Spinal cord (tissue), 10 donors: ENCODE data around the gene NMU. TPM values are rescaled to one million over a fixed set of nuclear protein-coding genes. Genes with fewer than 3 reads are reported as not detected.
"Not testable (repeated sequence)": the region's sequence is repeated elsewhere in the genome, so short reads cannot be mapped to it uniquely, and the experiment has no call there.

Experiments
- DNase-seq, 6 donors: peaks; one replicate each; pipeline versions ENCODE4 v3.0.0 to v3.0.0-alpha.2; 2013 to 2015; ENCODE audit warnings: low spot score in 6 of 6, low read depth in 4 of 6
- H3K27ac ChIP-seq: one replicate; pipeline ENCODE4 v1.5.1; 2013; ENCODE audit warnings: low read depth, low read length, control low read depth
- H3K27me3 ChIP-seq: one replicate; pipeline ENCODE4 v1.6.1; 2013; ENCODE audit warnings: low read length; ENCODE audit not compliant: control insufficient read depth, insufficient read depth
- H3K36me3 ChIP-seq: one replicate; pipeline ENCODE4 v1.6.1; 2013; ENCODE audit warnings: low read length; ENCODE audit not compliant: control insufficient read depth, insufficient read depth
- H3K4me1 ChIP-seq: one replicate; pipeline ENCODE4 v1.6.1; 2013; ENCODE audit warnings: low read length; ENCODE audit not compliant: control insufficient read depth, insufficient read depth
- H3K4me3 ChIP-seq: one replicate; pipeline ENCODE4 v1.5.1; 2013; ENCODE audit warnings: low read depth, low read length, control low read depth
- H3K9me3 ChIP-seq: one replicate; pipeline ENCODE4 v1.6.1; 2013; ENCODE audit warnings: low read length; ENCODE audit not compliant: control insufficient read depth, insufficient read depth
- WGBS: methylation state at CpG from one replicate; pipeline ENCODE4 v1.1.5; 2013; ENCODE audit warnings: missing lambda C conversion rate; ENCODE audit not compliant: insufficient coverage; 5-methylcytosine and 5-hydroxymethylcytosine counted together
- long read RNA-seq, 4 donors: transcript quantifications; one replicate each; lab custom pipeline, GENCODE V29; 2026
- polyA plus RNA-seq, 2 donors: library from polyadenylated mRNA; unstranded; fragments of 120-200 nt; gene quantifications; one replicate each; pipeline ENCODE4 v1.2.1, GENCODE V29; 2013; ENCODE audit not compliant: insufficient read length in 2 of 2
- total RNA-seq, 2 donors: library from RNA; depleted of rRNA in 1 of 2; stranded (reverse); fragments of 120-200 nt in 1 of 2; fragments of >200 nt in 1 of 2; gene quantifications; one replicate each; pipeline versions ENCODE4 v1.2.3 to v1.2.4, GENCODE V29; 2013 to 2014
- donor health status: healthy.

The NMU gene
- total RNA-seq (1 to 10 TPM; 5.1 to 5.7 TPM), polyA plus RNA-seq (10 to 100 TPM; 10.3 to 11.2 TPM)
- long read RNA-seq, donor 1, partial matches to known transcripts, result 0 of 3 reads
- long read RNA-seq, donor 1, other reads (novel, unspliced or antisense), result 0 of 3 reads
- long read RNA-seq, donor 2, partial matches to known transcripts, result 0 of 1 reads
- long read RNA-seq, donor 2, other reads (novel, unspliced or antisense), result 0 of 1 reads
- long read RNA-seq, donor 3, partial matches to known transcripts, result 0 of 2 reads
- long read RNA-seq, donor 3, other reads (novel, unspliced or antisense), result 0 of 2 reads
- long read RNA-seq, donor 4, partial matches to known transcripts, result 0 of 4 reads
- long read RNA-seq, donor 4, other reads (novel, unspliced or antisense), result 0 of 4 reads

- under 1% methylated on average over 77 of the region's 80 CpGs for WGBS
- H3K4me1 ChIP-seq, result peaks cover 13% of the 10 kb centered on the region
- H3K27me3 ChIP-seq, result peaks cover 19% of the 10 kb centered on the region
- H3K9me3 ChIP-seq, result no peaks in the 10 kb centered on the region
- DNase-seq, result peak in 2 of 6 donors; percentile 59 to 67
- no peaks in the 10 kb centered on the region for H3K36me3 ChIP-seq
- no peak within 1 kb of the TSS for H3K27ac ChIP-seq
- peak within 1 kb of the TSS; percentile 38 for H3K4me3 ChIP-seq
Observed at GRCh38 chr4:55635741-55636655, at the start of gene NMU. TSS of gene NMU (minus strand) at chr4:55636298. CDS start at chr4:55636192, 106 bp downstream.

GRCh38 chr4:55684276-55684675 is 48.2 kb upstream of the NMU start:
- no peaks in the 10 kb centered on the region for H3K36me3 ChIP-seq
- DNase-seq, result no peak
- no peaks in the 10 kb centered on the region for H3K9me3 ChIP-seq
- 100% methylated on average over 2 of the region's 3 CpGs for WGBS
- H3K4me3 ChIP-seq, result no peak overlapping the region
- H3K4me1 ChIP-seq, result no peaks in the 10 kb centered on the region
- H3K27me3 ChIP-seq, result no peaks in the 10 kb centered on the region
- no peak overlapping the region for H3K27ac ChIP-seq

GRCh38 chr4:55682797-55683196 is 46.7 kb upstream of the NMU start:
- not testable (repeated sequence) for H3K4me1 ChIP-seq, H3K4me3 ChIP-seq, DNase-seq, H3K27ac ChIP-seq, H3K27me3 ChIP-seq, H3K36me3 ChIP-seq, H3K9me3 ChIP-seq
- no CpG with 5 or more reads among the region's 3 CpGs for WGBS

GRCh38 chr4:55682295-55682694 is 46.2 kb upstream of the NMU start:
- Histone ChIP-seq H3K4me1 (no peaks in the 10 kb centered on the region), H3K9me3 (no peaks in the 10 kb centered on the region), H3K4me3 (no peak overlapping the region), H3K27me3 (no peaks in the 10 kb centered on the region), H3K36me3 (no peaks in the 10 kb centered on the region), H3K27ac (no peak overlapping the region)
- DNase-seq, result no peak
- WGBS, result 86% methylated on average over 1 of the region's 1 CpG

- Histone ChIP-seq H3K9me3 (no peaks in the 10 kb centered on the region), H3K36me3 (no peaks in the 10 kb centered on the region), H3K27ac (no peak overlapping the region), H3K4me3 (no peak overlapping the region), H3K27me3 (no peaks in the 10 kb centered on the region), H3K4me1 (no peaks in the 10 kb centered on the region)
- WGBS, result 96% methylated on average over 3 of the region's 3 CpGs
- DNase-seq, result no peak
Observed at GRCh38 chr4:55681430-55681829, 45.3 kb upstream of the NMU start.

GRCh38 chr4:55675196-55675793 is 39.2 kb upstream of the NMU start:
- 39% methylated on average over 3 of the region's 4 CpGs for WGBS
- no peak for DNase-seq

GRCh38 chr4:55673424-55673823 is 37.3 kb upstream of the NMU start:
- Histone ChIP-seq H3K27ac (no peak overlapping the region), H3K36me3 (no peaks in the 10 kb centered on the region), H3K4me3 (no peak overlapping the region), H3K27me3 (no peaks in the 10 kb centered on the region), H3K9me3 (no peaks in the 10 kb centered on the region), H3K4me1 (no peaks in the 10 kb centered on the region)
- no peak for DNase-seq
- 60% methylated on average over 1 of the region's 1 CpG for WGBS

More at GRCh38 chr4:55675196-55675793, 39.2 kb upstream of the NMU start:
- Histone ChIP-seq H3K4me1 (no peaks in the 10 kb centered on the region), H3K9me3 (no peaks in the 10 kb centered on the region), H3K36me3 (no peaks in the 10 kb centered on the region), H3K27ac (no peak overlapping the region), H3K4me3 (no peak overlapping the region), H3K27me3 (no peaks in the 10 kb centered on the region)

- DNase-seq, result no peak
- Histone ChIP-seq H3K27me3 (no peaks in the 10 kb centered on the region), H3K36me3 (no peaks in the 10 kb centered on the region), H3K27ac (no peak overlapping the region), H3K4me1 (no peaks in the 10 kb centered on the region), H3K4me3 (no peak overlapping the region), H3K9me3 (no peaks in the 10 kb centered on the region)
Observed at GRCh38 chr4:55671667-55672066, 35.6 kb upstream of the NMU start.

- H3K9me3 ChIP-seq, result no peaks in the 10 kb centered on the region
- H3K36me3 ChIP-seq, result no peaks in the 10 kb centered on the region
- H3K4me1 ChIP-seq, result no peaks in the 10 kb centered on the region
- H3K27me3 ChIP-seq, result no peaks in the 10 kb centered on the region
- H3K4me3 ChIP-seq, result no peak overlapping the region
- no CpG with 5 or more reads among the region's 2 CpGs for WGBS
- no peak overlapping the region for H3K27ac ChIP-seq
- no peak for DNase-seq
Observed at GRCh38 chr4:55670695-55671094, 34.6 kb upstream of the NMU start.
